Mesendoderm (in vitro differentiated cells): Measurements from ENCODE around the gene SP8.

Experiments used
- DNase-seq: peaks from one replicate; pipeline ENCODE4 v3.0.0; 2013
- H2AK5ac ChIP-seq: 2 replicates; pipeline ENCODE4 v1.6.1; 2013; ENCODE audit warnings: low read length, inconsistent platforms
- H2BK120ac ChIP-seq: 2 replicates; pipeline ENCODE4 v1.6.1; 2013; ENCODE audit warnings: low read depth, mild to moderate bottlenecking, low read length, moderate library complexity, mixed read lengths
- H2BK15ac ChIP-seq: replicated peaks from 2 replicates; pipeline ENCODE4 v1.6.1; 2013; ENCODE audit warnings: low read depth, mild to moderate bottlenecking, moderate library complexity
- H2BK5ac ChIP-seq: 2 replicates; pipeline ENCODE4 v1.6.1; 2013; ENCODE audit warnings: low read length, inconsistent platforms
- H3K18ac ChIP-seq: 2 replicates; pipeline ENCODE4 v1.6.1; 2013; ENCODE audit warnings: mild to moderate bottlenecking, low read length, mixed read lengths
- H3K23ac ChIP-seq: one replicate; pipeline ENCODE4 v1.6.1; 2013; ENCODE audit warnings: low read length
- H3K27ac ChIP-seq: 2 replicates; pipeline ENCODE4 v1.5.1; 2013; ENCODE audit warnings: low read depth, mild to moderate bottlenecking, inconsistent platforms, low read length, moderate library complexity
- H3K27me3 ChIP-seq: 2 replicates; pipeline ENCODE4 v1.6.1; 2013; ENCODE audit warnings: low read length, control low read depth, mild to moderate bottlenecking, inconsistent platforms; ENCODE audit not compliant: insufficient read depth, poor library complexity
- H3K36me3 ChIP-seq: 2 replicates; pipeline ENCODE4 v1.6.1; 2013; ENCODE audit warnings: low read length, inconsistent platforms; ENCODE audit not compliant: control insufficient read depth, insufficient read depth
- H3K4ac ChIP-seq: one replicate; pipeline ENCODE4 v1.6.1; 2013; ENCODE audit warnings: low read depth, mild to moderate bottlenecking, low read length, moderate library complexity
- H3K4me1 ChIP-seq: 2 replicates; pipeline ENCODE4 v1.6.1; 2013; ENCODE audit warnings: low read depth, low read length, inconsistent platforms; ENCODE audit not compliant: control insufficient read depth
- H3K4me2 ChIP-seq: 2 replicates; pipeline ENCODE4 v1.6.1; 2013; ENCODE audit warnings: low read length
- H3K4me3 ChIP-seq: 2 replicates; pipeline ENCODE4 v1.5.1; 2013; ENCODE audit warnings: mild to moderate bottlenecking, low read length
- H3K56ac ChIP-seq: one replicate; pipeline ENCODE4 v1.6.1; 2013; ENCODE audit warnings: low read length
- H3K79me1 ChIP-seq: 2 replicates; pipeline ENCODE4 v1.6.1; 2013; ENCODE audit warnings: low read length, inconsistent platforms
- H3K79me2 ChIP-seq: 2 replicates; pipeline ENCODE4 v1.6.1; 2013; ENCODE audit warnings: mild to moderate bottlenecking, low read length; ENCODE audit not compliant: control insufficient read depth, insufficient read depth
- H3K9ac ChIP-seq: 2 replicates; pipeline ENCODE4 v1.6.1; 2013; ENCODE audit warnings: low read length, inconsistent platforms
- H4K5ac ChIP-seq: one replicate; pipeline ENCODE4 v1.6.1; 2013; ENCODE audit warnings: low read length
- H4K8ac ChIP-seq: one replicate; pipeline ENCODE4 v1.6.1; 2013; ENCODE audit warnings: low read depth, mild to moderate bottlenecking, control low read depth, low read length, moderate library complexity
- WGBS: extraction: QIAGEN DNeasy Blood & Tissue Kit; methylation state at CpG from one replicate; pipeline ENCODE4 v1.1.7; 2013; ENCODE audit warnings: low lambda C conversion rate, missing lambda C conversion rate; ENCODE audit not compliant: insufficient coverage; ENCODE audit errors: extremely low coverage; 5-methylcytosine and 5-hydroxymethylcytosine counted together

SP8 gene

DNA sequence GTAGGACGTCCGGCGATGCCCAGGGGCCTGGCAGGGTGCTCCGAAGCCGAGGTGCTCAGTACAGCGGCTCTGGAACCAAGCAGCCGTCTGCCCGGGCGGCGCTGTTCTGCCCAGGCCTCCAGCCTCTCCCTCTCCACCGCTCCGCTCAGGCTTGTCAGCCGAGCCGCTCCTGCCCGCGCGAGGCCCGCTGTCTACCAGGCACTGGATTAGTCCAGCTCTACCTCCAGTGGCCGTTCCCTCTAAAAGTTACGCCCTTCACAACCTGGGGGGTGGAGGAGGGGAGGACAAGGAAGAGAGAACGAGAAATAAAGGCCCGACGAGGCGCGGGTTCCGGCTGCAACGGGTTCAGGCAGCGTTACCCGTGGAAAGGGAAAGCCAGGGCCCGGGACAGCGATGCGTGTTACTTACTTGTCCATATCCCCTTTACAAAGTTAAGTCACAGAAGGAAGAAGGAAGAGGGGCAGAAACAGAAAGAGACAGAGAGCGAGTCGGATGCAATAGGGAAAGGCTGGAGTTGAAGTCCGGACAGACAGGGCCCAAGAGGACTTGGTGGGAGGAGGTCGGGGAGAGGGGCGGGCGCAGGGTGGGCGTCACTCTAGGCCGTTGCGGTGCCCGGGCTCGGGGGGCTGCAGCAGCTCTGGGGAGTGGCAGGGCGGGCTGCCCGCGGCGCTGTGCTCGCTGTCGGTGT, 2.8 kb downstream of the SP8 start:
- Histone ChIP-seq H4K8ac (no peak overlapping the region), H3K27ac (no peak overlapping the region), H3K36me3 (no peaks in the 10 kb centered on the region), H3K18ac (peak overlapping the region; percentile 43), H3K79me2 (peaks cover 2% of the 10 kb centered on the region), H3K4me3 (peak overlapping the region; percentile 46), H3K79me1 (no peaks in the 10 kb centered on the region), H3K4me1 (peaks cover 4% of the 10 kb centered on the region), H2AK5ac (no peak overlapping the region), H4K5ac (no peak overlapping the region), H2BK15ac (no peak overlapping the region), H3K4ac (no peak overlapping the region), H3K56ac (peak overlapping the region; percentile 76), H3K23ac (peak overlapping the region; percentile 92), H2BK120ac (no peak overlapping the region), H2BK5ac (no peak overlapping the region), H3K9ac (peak overlapping the region; percentile 70), H3K4me2 (peak overlapping the region; percentile 51), H3K27me3 (no peaks in the 10 kb centered on the region)
- DNase-seq, result peak; percentile 80
- no CpG with 5 or more reads among the region's 49 CpGs for WGBS

DNA sequence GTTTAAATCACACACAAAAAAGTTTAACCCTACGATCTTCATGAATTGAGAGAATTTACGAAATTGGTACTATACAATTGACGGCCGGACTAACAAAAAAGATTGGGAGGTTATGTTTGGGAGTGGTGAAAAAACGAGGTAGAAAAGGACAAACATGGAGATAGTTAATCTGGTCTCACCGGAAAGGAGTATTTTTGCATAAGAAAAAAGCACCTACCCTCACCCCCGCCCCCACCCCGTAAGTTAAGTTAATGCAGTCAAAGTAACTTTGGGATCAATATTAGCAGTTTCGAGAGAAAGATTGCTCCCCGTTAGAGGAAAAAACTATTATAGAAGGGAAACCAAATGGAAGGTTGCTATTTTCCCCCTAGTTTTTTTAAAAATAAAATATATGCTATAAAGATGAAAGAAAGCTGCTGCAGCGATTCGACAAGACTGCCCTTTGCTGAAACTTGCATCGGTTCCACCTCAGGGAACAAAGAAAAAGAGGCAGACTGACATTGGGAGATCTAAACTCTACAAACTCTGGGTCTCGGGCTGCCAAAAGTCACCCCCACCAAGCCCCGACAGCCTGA, 3.5 kb downstream of the SP8 start:
- H3K18ac ChIP-seq, result no peak overlapping the region
- no peaks in the 10 kb centered on the region for H3K27me3 ChIP-seq
- H3K9ac ChIP-seq, result peak overlapping the region; percentile 70
- no peak overlapping the region for H2BK120ac ChIP-seq
- H3K4me2 ChIP-seq, result peak overlapping the region; percentile 51
- peak overlapping the region; percentile 23 for H3K4me3 ChIP-seq
- H3K56ac ChIP-seq, result peak overlapping the region; percentile 76
- H3K27ac ChIP-seq, result no peak overlapping the region
- H3K79me2 ChIP-seq, result peaks cover 2% of the 10 kb centered on the region
- no CpG with 5 or more reads among the region's 15 CpGs for WGBS
- H3K36me3 ChIP-seq, result no peaks in the 10 kb centered on the region
- H3K4me1 ChIP-seq, result peaks cover 2% of the 10 kb centered on the region
- no peak overlapping the region for H4K5ac ChIP-seq
- DNase-seq, result no peak
- no peak overlapping the region for H2AK5ac ChIP-seq
- H4K8ac ChIP-seq, result no peak overlapping the region
- no peak overlapping the region for H2BK5ac ChIP-seq
- H2BK15ac ChIP-seq, result no peak overlapping the region
- no peak overlapping the region for H3K4ac ChIP-seq
- H3K23ac ChIP-seq, result no peak overlapping the region
- H3K79me1 ChIP-seq, result no peaks in the 10 kb centered on the region

DNA sequence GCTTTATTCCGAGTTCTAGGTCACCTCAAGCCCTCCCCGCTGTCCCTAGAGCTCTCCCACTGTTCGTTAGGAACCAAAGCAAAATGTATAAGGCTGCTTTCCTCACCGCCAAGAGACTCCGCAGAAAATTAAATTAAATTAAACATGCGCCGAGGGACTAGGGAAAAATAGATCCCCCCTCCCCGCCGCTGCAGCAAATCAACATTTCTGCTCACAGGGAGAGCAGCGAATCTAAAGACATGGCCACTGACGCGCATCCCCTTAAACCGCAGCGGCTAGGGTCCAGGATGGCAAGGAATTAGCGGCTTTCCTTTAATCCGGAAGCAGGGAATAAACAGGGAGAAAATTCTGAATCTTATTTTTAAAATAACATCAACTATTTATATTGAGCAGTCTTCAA, 7.6 kb downstream of the SP8 start:
- Histone ChIP-seq H4K5ac (no peak overlapping the region), H3K27me3 (no peaks in the 10 kb centered on the region), H3K27ac (no peak overlapping the region), H2BK5ac (no peak overlapping the region), H2AK5ac (no peak overlapping the region), H3K9ac (peak overlapping the region; percentile 57), H3K18ac (peak overlapping the region; percentile 93), H3K4me2 (peak overlapping the region; percentile 62), H3K4me1 (peaks cover 7% of the 10 kb centered on the region), H3K23ac (no peak overlapping the region), H3K4ac (no peak overlapping the region), H3K4me3 (peak overlapping the region; percentile 12), H3K79me1 (no peaks in the 10 kb centered on the region), H3K79me2 (peaks cover 2% of the 10 kb centered on the region), H4K8ac (no peak overlapping the region), H3K56ac (peak overlapping the region; percentile 75), H2BK15ac (no peak overlapping the region), H2BK120ac (no peak overlapping the region), H3K36me3 (no peaks in the 10 kb centered on the region)
- WGBS, result no CpG with 5 or more reads among the region's 16 CpGs
- DNase-seq, result no peak

DNA sequence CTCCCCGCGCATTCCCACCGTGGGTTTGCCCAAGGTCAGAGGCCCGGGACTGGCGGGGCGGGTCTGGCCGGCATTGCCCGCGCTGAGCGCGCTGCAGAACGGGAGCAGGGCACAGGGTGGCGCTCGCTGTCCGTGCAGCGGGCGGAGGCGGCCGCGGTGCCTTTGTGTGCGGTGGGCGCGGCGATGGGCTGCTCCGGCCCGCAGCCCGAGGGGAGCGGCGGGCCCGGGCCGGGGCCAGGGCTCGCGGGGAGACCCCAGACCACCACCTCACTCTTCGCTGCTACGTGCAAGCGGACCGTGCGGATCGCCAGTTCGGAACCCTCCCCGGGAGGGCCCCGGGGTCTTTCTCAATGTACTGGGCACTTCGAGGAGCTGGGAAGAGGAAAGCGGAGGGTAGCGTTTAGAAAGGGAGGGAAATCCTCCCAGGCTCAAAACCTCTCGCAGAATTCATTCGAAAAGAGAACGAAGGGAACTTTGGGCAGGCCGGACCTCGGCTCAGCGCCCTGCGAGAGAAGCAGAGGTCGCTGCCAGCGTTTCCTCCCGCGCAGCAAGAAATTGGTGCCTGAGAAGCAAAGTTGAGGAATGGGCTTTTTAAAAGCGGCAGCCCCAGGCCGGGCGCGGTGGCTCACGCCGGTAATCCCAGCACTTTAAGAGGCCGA, 8.5 kb downstream of the SP8 start:
- Histone ChIP-seq H3K36me3 (no peaks in the 10 kb centered on the region), H3K27ac (peak overlapping the region; percentile 76), H2AK5ac (no peak overlapping the region), H4K5ac (no peak overlapping the region), H3K9ac (peak overlapping the region; percentile 72), H3K79me2 (no peaks in the 10 kb centered on the region), H3K23ac (no peak overlapping the region), H4K8ac (no peak overlapping the region), H2BK120ac (no peak overlapping the region), H3K18ac (peak overlapping the region; percentile 93), H3K4ac (peak overlapping the region; percentile 58), H3K27me3 (no peaks in the 10 kb centered on the region), H3K4me2 (peak overlapping the region; percentile 75), H3K4me3 (peak overlapping the region; percentile 18), H3K4me1 (peaks cover 7% of the 10 kb centered on the region), H2BK5ac (no peak overlapping the region), H3K79me1 (no peaks in the 10 kb centered on the region), H2BK15ac (no peak overlapping the region), H3K56ac (peak overlapping the region; percentile 87)
- peak; percentile 91 for DNase-seq
- WGBS, result no CpG with 5 or more reads among the region's 63 CpGs

DNA sequence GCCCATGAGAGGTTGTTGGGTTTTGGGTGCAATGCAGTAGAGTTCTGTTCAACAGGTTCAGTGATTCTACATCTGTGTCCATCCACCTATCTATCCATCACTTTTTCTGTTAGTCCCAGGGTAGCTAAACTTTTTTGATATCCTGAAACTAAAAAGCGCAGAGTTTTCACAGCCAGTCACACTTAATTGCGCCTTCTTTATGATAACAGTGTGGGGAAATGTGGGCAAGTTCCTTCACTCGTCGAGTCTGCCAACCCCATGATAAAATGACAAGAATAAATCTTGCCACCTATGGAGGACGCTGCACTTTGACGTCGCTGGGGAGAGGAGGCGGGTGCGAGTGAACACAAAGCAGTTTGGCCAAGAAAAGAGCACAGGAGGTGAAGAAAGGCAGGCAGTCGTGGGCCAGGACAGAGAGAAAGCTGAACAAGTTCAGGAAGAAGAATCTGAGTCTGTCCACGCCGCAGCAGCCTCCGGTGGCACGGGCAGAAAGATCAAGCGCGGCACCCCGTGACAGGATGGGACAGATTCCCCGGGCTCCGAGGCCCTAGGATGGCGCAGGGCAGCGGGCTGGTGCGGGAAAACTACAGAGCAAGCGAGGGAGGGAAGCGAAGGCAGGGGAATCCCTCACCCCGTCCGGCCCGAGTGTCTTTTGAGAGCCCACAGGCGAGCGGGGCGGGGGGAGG, 9.2 kb downstream of the SP8 start:
- H3K36me3 ChIP-seq, result no peaks in the 10 kb centered on the region
- no peaks in the 10 kb centered on the region for H3K27me3 ChIP-seq
- H3K23ac ChIP-seq, result no peak overlapping the region
- no peaks in the 10 kb centered on the region for H3K79me2 ChIP-seq
- no peak overlapping the region for H4K8ac ChIP-seq
- H3K9ac ChIP-seq, result peak overlapping the region; percentile 72
- WGBS, result no CpG with 5 or more reads among the region's 30 CpGs
- H2BK5ac ChIP-seq, result peak overlapping the region; percentile 56
- H3K56ac ChIP-seq, result peak overlapping the region; percentile 87
- DNase-seq, result peak; percentile 61
- no peaks in the 10 kb centered on the region for H3K79me1 ChIP-seq
- H4K5ac ChIP-seq, result no peak overlapping the region
- H2BK15ac ChIP-seq, result no peak overlapping the region
- H2AK5ac ChIP-seq, result no peak overlapping the region
- peaks cover 7% of the 10 kb centered on the region for H3K4me1 ChIP-seq
- H3K27ac ChIP-seq, result no peak overlapping the region
- peak overlapping the region; percentile 16 for H2BK120ac ChIP-seq
- peak overlapping the region; percentile 46 for H3K4ac ChIP-seq
- H3K4me2 ChIP-seq, result peak overlapping the region; percentile 75
- H3K18ac ChIP-seq, result peak overlapping the region; percentile 62
- no peak overlapping the region for H3K4me3 ChIP-seq
